Liver (tissue), 10 donors: Measurements from ENCODE around the gene MRPS14. TPM values are rescaled to one million over a fixed set of nuclear protein-coding genes. Genes with fewer than 3 reads are reported as not detected.

Source experiments
- DNase-seq: peaks from one replicate; pipeline ENCODE4 v3.0.0-alpha.2; 2017; ENCODE audit warnings: low spot score
- H3K27ac ChIP-seq, 2 donors: one replicate each; pipeline ENCODE4 v1.7.0; 2013; ENCODE audit warnings: inconsistent platforms in 2 of 2, low read length in 2 of 2, control low read depth in 1 of 2, low read depth in 1 of 2, mild to moderate bottlenecking in 1 of 2
- H3K27me3 ChIP-seq, 4 donors: one replicate each; pipeline versions ENCODE4 v1.6.1 to v1.7.0; 2013; ENCODE audit warnings: low read length in 3 of 4, inconsistent platforms in 1 of 4, mild to moderate bottlenecking in 1 of 4, moderate library complexity in 1 of 4; ENCODE audit not compliant: control insufficient read depth in 4 of 4, insufficient read depth in 4 of 4
- H3K36me3 ChIP-seq, 4 donors: one replicate each; pipeline versions ENCODE4 v1.6.1 to v1.7.0; 2013; ENCODE audit warnings: low read length in 3 of 4, mild to moderate bottlenecking in 3 of 4, low read depth in 1 of 4, moderate library complexity in 1 of 4; ENCODE audit not compliant: control insufficient read depth in 4 of 4, insufficient read depth in 3 of 4
- H3K4me1 ChIP-seq, 4 donors: one replicate each; pipeline versions ENCODE4 v1.6.1 to v1.7.0; 2013; ENCODE audit warnings: low read length in 3 of 4, mild to moderate bottlenecking in 3 of 4, moderate library complexity in 1 of 4; ENCODE audit not compliant: control insufficient read depth in 4 of 4, insufficient read depth in 4 of 4
- H3K4me3 ChIP-seq, 3 donors: one replicate each; pipeline versions ENCODE4 v1.6.1 to v1.7.0; 2013; ENCODE audit warnings: low read length in 3 of 3, control low read depth in 1 of 3, low read depth in 1 of 3, mild to moderate bottlenecking in 1 of 3
- H3K9ac ChIP-seq, 2 donors: one replicate each; pipeline ENCODE4 v1.7.0; 2013; ENCODE audit warnings: low read length in 2 of 2, mild to moderate bottlenecking in 2 of 2, moderate library complexity in 2 of 2, control low read depth in 1 of 2, low read depth in 1 of 2
- H3K9me3 ChIP-seq, 4 donors: one replicate each; pipeline versions ENCODE4 v1.6.1 to v1.7.0; 2013; ENCODE audit warnings: low read length in 3 of 4; ENCODE audit not compliant: control insufficient read depth in 4 of 4
- JUND ChIP-seq, 2 donors: IDR thresholded peaks; 2 replicates each; pipeline ENCODE4 v1.6.1; 2016; ENCODE audit warnings: antibody characterized with exemption in 2 of 2
- NR2F2 ChIP-seq: IDR thresholded peaks from 2 replicates; pipeline ENCODE4 v1.6.1; 2016; ENCODE audit warnings: antibody characterized with exemption
- REST ChIP-seq: IDR thresholded peaks from 2 replicates; pipeline ENCODE4 v1.6.1; 2016; ENCODE audit warnings: antibody characterized with exemption, mild to moderate bottlenecking
- RXRA ChIP-seq, 2 donors: IDR thresholded peaks; 2 replicates each; pipeline ENCODE4 v1.6.1; 2017 to 2018; ENCODE audit warnings: antibody characterized with exemption in 2 of 2, mild to moderate bottlenecking in 1 of 2
- SP1 ChIP-seq: IDR thresholded peaks from 2 replicates; pipeline ENCODE4 v1.6.1; 2018; ENCODE audit warnings: antibody characterized with exemption, mild to moderate bottlenecking
- YY1 ChIP-seq: IDR thresholded peaks from 2 replicates; pipeline ENCODE4 v1.6.1; 2016; ENCODE audit warnings: antibody characterized with exemption, mild to moderate bottlenecking
- ZBTB33 ChIP-seq: IDR thresholded peaks from 2 replicates; pipeline ENCODE4 v1.6.1; 2016; ENCODE audit warnings: antibody characterized with exemption
- WGBS: extraction: QIAGEN DNeasy Blood & Tissue Kit; methylation state at CpG from one replicate; pipeline ENCODE4 v1.1.7; 2013; 5-methylcytosine and 5-hydroxymethylcytosine counted together
- polyA plus RNA-seq, 2 donors: library from polyadenylated mRNA; stranded (reverse) in 1 of 2; unstranded in 1 of 2; fragments of 200-250 nt in 1 of 2; fragments of >200 nt in 1 of 2; fragmentation: Nextera tagmentation in 1 of 2; extraction: Ambion mirVana in 1 of 2; gene quantifications; one replicate each; pipeline versions ENCODE4 v1.2.1 to v1.2.3, GENCODE V29; 2013 to 2015
- small RNA-seq: library from RNA; depleted of rRNA; stranded (forward); fragments of <200 nt; gene quantifications from one replicate; pipeline ENCODE3, GENCODE V24; 2014
- total RNA-seq, 2 donors: library from RNA; depleted of rRNA; stranded (reverse); fragments of >200 nt; gene quantifications; one replicate each; pipeline ENCODE4 v1.2.3, GENCODE V29; 2014
- donor health status: healthy.
- donor health status: healthy.
- donor health status: healthy.
- donor health status: healthy.
- donor health status: healthy.

MRPS14 gene
- total and polyA plus RNA-seq, 4 donors = 14.9 to 41.4 (median 22.4) TPM

- Histone ChIP-seq H3K27ac (peak overlapping the region; percentile 35 to 54), H3K9me3 (no peaks in the 10 kb centered on the region), H3K4me3 (no peak overlapping the region), H3K36me3 (no peaks in the 10 kb centered on the region), H3K9ac (peak overlapping the region in 1 of 2 donors; percentile 18), H3K27me3 (no peaks in the 10 kb centered on the region), H3K4me1 (peaks cover 6 to 21% (median 17%) of the 10 kb centered on the region in 4 donors)
- WGBS = 56% methylated on average over 6 of the region's 6 CpGs
- TF ChIP-seq REST = no peak
- TF ChIP-seq YY1 = no peak
- no peak for TF ChIP-seq JUND (IDR thresholded peaks at IDR 0.05)
- TF ChIP-seq ZBTB33 = no peak
- peak; percentile 6 for TF ChIP-seq SP1
- no peak for TF ChIP-seq NR2F2
- no peak for DNase-seq
Measured at GRCh38 chr1:174964261-174964971, 58.8 kb downstream of the MRPS14 start.

- H3K4me1 ChIP-seq = peaks cover 6 to 21% (median 17%) of the 10 kb centered on the region in 4 donors
- peak overlapping the region; percentile 35 to 50 for H3K27ac ChIP-seq
- WGBS = 52% methylated on average over 2 of the region's 2 CpGs
- H3K9me3 ChIP-seq = no peaks in the 10 kb centered on the region
- no peaks in the 10 kb centered on the region for H3K36me3 ChIP-seq
- no peak for DNase-seq
- no peak overlapping the region for H3K9ac ChIP-seq
- TF ChIP-seq RXRA (IDR thresholded peaks at IDR 0.05) (no peak), NR2F2 (peak; percentile 58)
- no peaks in the 10 kb centered on the region for H3K27me3 ChIP-seq
- H3K4me3 ChIP-seq = no peak overlapping the region
Measured at GRCh38 chr1:174963529-174964125, 59.6 kb downstream of the MRPS14 start.

Small RNAs within 50 kb of the gene (small RNA-seq; reads per million reads assigned to genes)
- not detected for gene RF00019
- gene RNU6-307P = not detected

Other genes with a start within 250 kb of the MRPS14 start
- 10 to 100 TPM; 39.2 to 81.2 TPM for gene CACYBP, start 23.5 kb downstream of the MRPS14 start, total RNA-seq
- 10 to 100 TPM; 26.4 to 34.0 TPM for gene CACYBP, start 23.5 kb downstream of the MRPS14 start, polyA plus RNA-seq
- 1 to 10 TPM; 1.3 to 1.8 TPM for gene TNN, start 44.4 kb upstream of the MRPS14 start, total RNA-seq
- under 1 TPM; 0.11 to 0.27 TPM for gene TNN, start 44.4 kb upstream of the MRPS14 start, polyA plus RNA-seq
- 10 to 100 TPM in 1 of 2 donors, 1 to 10 TPM in 1; 5.7 to 12.0 TPM for gene KIAA0040, start 169.4 kb upstream of the MRPS14 start, total RNA-seq
- 1 to 10 TPM; 4.6 to 5.8 TPM for gene KIAA0040, start 169.4 kb upstream of the MRPS14 start, polyA plus RNA-seq